ENCODE results near the gene KCNK3. TPM values are rescaled to one million over a fixed set of nuclear protein-coding genes. Genes with fewer than 3 reads are reported as not detected.

KCNK3 gene
- total and polyA plus RNA-seq, 7 experiments from 2014 or later: not detected

GRCh38 chr2:26675651-26676255 is 16.8 kb upstream of the KCNK3 start:
- Mint-ChIP-seq H3K4me3 (no peak overlapping the region), H3K27me3 (peaks cover 6 to 21% (median 11%) of the 10 kb centered on the region in 5 donors), H3K9me3 (peaks cover 0 to 11% (median 0%) of the 10 kb centered on the region in 11 donors), H3K27ac (no peak overlapping the region), H3K36me3 (peaks cover 0 to 4% (median 0%) of the 10 kb centered on the region in 5 donors), H3K4me1 (no peaks in the 10 kb centered on the region)
- ATAC-seq (no peak), DNase-seq (no peak)
- POLR2A ChIA-PET: no interaction called here
- Histone ChIP-seq H3K36me3 (ENCODE audit: control insufficient read depth in 2 of 3, insufficient read depth in 3 of 3, low read length in 3 of 3) (no peaks in the 10 kb centered on the region), H3K4me1 (ENCODE audit: control insufficient read depth in 2 of 2, insufficient read depth in 2 of 2, low read length in 2 of 2) (no peaks in the 10 kb centered on the region), H3K27me3 (ENCODE audit: control insufficient read depth in 2 of 2, insufficient read depth in 2 of 2, low read length in 2 of 2) (no peaks in the 10 kb centered on the region), H3K9me3 (ENCODE audit: control insufficient read depth in 2 of 3, low read length in 3 of 3) (no peaks in the 10 kb centered on the region), H3K27ac (ENCODE audit: low read depth, low read length) (no peak overlapping the region), H3K4me3 (ENCODE audit: low read length) (no peak overlapping the region)
- CTCF ChIA-PET: no interaction called here
- intact Hi-C loops (cut with micrococcal nuclease): no loop called here

- DNase-seq: no peak
- H3K27me3 ChIP-seq (ENCODE audit: control insufficient read depth in 2 of 2, insufficient read depth in 2 of 2, low read length in 2 of 2): no peaks in the 10 kb centered on the region
- POLR2A ChIA-PET: no interaction called here
- H3K27ac ChIP-seq (ENCODE audit: low read depth, low read length): no peak overlapping the region
- H3K9me3 ChIP-seq (ENCODE audit: control insufficient read depth in 2 of 3, low read length in 3 of 3): no peaks in the 10 kb centered on the region
- CTCF ChIA-PET: no interaction called here
- H3K36me3 ChIP-seq (ENCODE audit: control insufficient read depth in 2 of 3, insufficient read depth in 3 of 3, low read length in 3 of 3): no peaks in the 10 kb centered on the region
- Mint-ChIP-seq H3K36me3 (peaks cover 0 to 4% (median 0%) of the 10 kb centered on the region in 5 donors), H3K4me1 (no peaks in the 10 kb centered on the region), H3K27ac (no peak overlapping the region), H3K4me3 (no peak overlapping the region), H3K27me3 (peaks cover 6 to 20% (median 17%) of the 10 kb centered on the region in 5 donors), H3K9me3 (peaks cover 0 to 11% (median 0%) of the 10 kb centered on the region in 11 donors)
- ATAC-seq: no peak
- no peak overlapping the region for H3K4me3 ChIP-seq (ENCODE audit: low read length)
- intact Hi-C loops (cut with micrococcal nuclease): no loop called here
- no peaks in the 10 kb centered on the region for H3K4me1 ChIP-seq (ENCODE audit: control insufficient read depth in 2 of 2, insufficient read depth in 2 of 2, low read length in 2 of 2)
Measured at GRCh38 chr2:26678035-26678434, 14.5 kb upstream of the KCNK3 start.

GRCh38 chr2:26679867-26680266 is 12.7 kb upstream of the KCNK3 start:
- Histone ChIP-seq H3K4me3 (ENCODE audit: low read length) (no peak overlapping the region), H3K27ac (ENCODE audit: low read depth, low read length) (no peak overlapping the region), H3K4me1 (ENCODE audit: control insufficient read depth in 2 of 2, insufficient read depth in 2 of 2, low read length in 2 of 2) (no peaks in the 10 kb centered on the region), H3K9me3 (ENCODE audit: control insufficient read depth in 2 of 3, low read length in 3 of 3) (no peaks in the 10 kb centered on the region), H3K27me3 (ENCODE audit: control insufficient read depth in 2 of 2, insufficient read depth in 2 of 2, low read length in 2 of 2) (no peaks in the 10 kb centered on the region), H3K36me3 (ENCODE audit: control insufficient read depth in 2 of 3, insufficient read depth in 3 of 3, low read length in 3 of 3) (no peaks in the 10 kb centered on the region)
- Mint-ChIP-seq H3K36me3 (peaks cover 0 to 4% (median 0%) of the 10 kb centered on the region in 5 donors), H3K27ac (no peak overlapping the region), H3K27me3 (peaks cover 6 to 21% (median 17%) of the 10 kb centered on the region in 5 donors), H3K4me3 (no peak overlapping the region), H3K9me3 (peaks cover 0 to 11% (median 0%) of the 10 kb centered on the region in 11 donors), H3K4me1 (no peaks in the 10 kb centered on the region)
- ChIA-PET CTCF (interaction anchor here (1.2 kb wide), 1 partner anchor 8 kb away, joined by 3 read pairs; no protein-coding TSS in a partner anchor), POLR2A (no interaction called here)
- intact Hi-C loops (cut with micrococcal nuclease): no loop called here
- DNase-seq (no peak), ATAC-seq (no peak)

DNA sequence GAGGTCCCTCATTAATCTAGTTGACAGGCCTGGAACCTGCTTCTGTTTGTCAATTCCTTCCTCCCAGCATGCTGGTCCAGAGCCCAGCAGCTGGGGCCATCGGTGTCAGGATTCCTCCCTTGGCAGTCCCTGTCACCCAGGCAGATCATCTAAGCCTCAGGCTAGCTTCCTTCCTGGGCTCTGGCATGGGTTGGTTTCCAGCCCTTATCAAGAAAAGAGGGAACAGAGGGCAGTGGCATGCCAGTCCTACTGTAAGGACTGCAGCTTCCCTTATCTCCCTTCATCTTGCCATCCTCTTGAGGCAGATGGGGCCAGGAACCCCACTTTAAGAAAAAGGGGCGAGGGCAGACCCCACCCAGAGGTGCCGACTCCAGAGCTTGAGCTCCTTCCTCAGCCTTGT is 10.9 kb upstream of the KCNK3 start:
- Histone ChIP-seq H3K4me1 (ENCODE audit: control insufficient read depth in 2 of 2, insufficient read depth in 2 of 2, low read length in 2 of 2) (no peaks in the 10 kb centered on the region), H3K9me3 (ENCODE audit: control insufficient read depth in 2 of 3, low read length in 3 of 3) (no peaks in the 10 kb centered on the region), H3K27ac (ENCODE audit: low read depth, low read length) (no peak overlapping the region), H3K36me3 (ENCODE audit: control insufficient read depth in 2 of 3, insufficient read depth in 3 of 3, low read length in 3 of 3) (no peaks in the 10 kb centered on the region), H3K4me3 (ENCODE audit: low read length) (no peak overlapping the region), H3K27me3 (ENCODE audit: control insufficient read depth in 2 of 2, insufficient read depth in 2 of 2, low read length in 2 of 2) (no peaks in the 10 kb centered on the region)
- Mint-ChIP-seq H3K4me1 (peaks cover 0 to 8% (median 0%) of the 10 kb centered on the region in 7 donors), H3K9me3 (peaks cover 0 to 11% (median 0%) of the 10 kb centered on the region in 11 donors), H3K36me3 (peaks cover 0 to 4% (median 0%) of the 10 kb centered on the region in 5 donors), H3K27me3 (peaks cover 18 to 32% (median 31%) of the 10 kb centered on the region in 5 donors), H3K4me3 (no peak overlapping the region), H3K27ac (no peak overlapping the region)
- intact Hi-C loops (cut with micrococcal nuclease): no loop called here
- no peak for DNase-seq
- ChIA-PET CTCF (interaction anchor here (1.0 kb wide), 1 partner anchor 71 kb away, joined by 3 read pairs; no protein-coding TSS in a partner anchor), POLR2A (no interaction called here)
- no peak for ATAC-seq

- peaks cover 23 to 37% (median 36%) of the 10 kb centered on the region in 5 donors for H3K27me3 Mint-ChIP-seq
- Histone ChIP-seq H3K36me3 (ENCODE audit: control insufficient read depth in 2 of 3, insufficient read depth in 3 of 3, low read length in 3 of 3) (no peaks in the 10 kb centered on the region), H3K27ac (ENCODE audit: low read depth, low read length) (no peak overlapping the region), H3K4me1 (ENCODE audit: control insufficient read depth in 2 of 2, insufficient read depth in 2 of 2, low read length in 2 of 2) (no peaks in the 10 kb centered on the region), H3K4me3 (ENCODE audit: low read length) (no peak overlapping the region), H3K27me3 (ENCODE audit: control insufficient read depth in 2 of 2, insufficient read depth in 2 of 2, low read length in 2 of 2) (no peaks in the 10 kb centered on the region), H3K9me3 (ENCODE audit: control insufficient read depth in 2 of 3, low read length in 3 of 3) (no peaks in the 10 kb centered on the region)
- DNase-seq (no peak), ATAC-seq (no peak)
- H3K36me3 Mint-ChIP-seq: peaks cover 0 to 4% (median 0%) of the 10 kb centered on the region in 5 donors
- no peak overlapping the region for H3K27ac Mint-ChIP-seq
- intact Hi-C loops (cut with micrococcal nuclease): no loop called here
- H3K9me3 Mint-ChIP-seq: peaks cover 0 to 11% (median 0%) of the 10 kb centered on the region in 11 donors
- CTCF ChIA-PET: interaction anchor here (1.0 kb wide), 1 partner anchor 72 kb away, joined by 3 read pairs; no protein-coding TSS in a partner anchor
- no peak overlapping the region for H3K4me3 Mint-ChIP-seq
- peaks cover 0 to 8% (median 0%) of the 10 kb centered on the region in 7 donors for H3K4me1 Mint-ChIP-seq
- POLR2A ChIA-PET: no interaction called here
Measured at GRCh38 chr2:26682155-26682554, 10.4 kb upstream of the KCNK3 start.

DNA sequence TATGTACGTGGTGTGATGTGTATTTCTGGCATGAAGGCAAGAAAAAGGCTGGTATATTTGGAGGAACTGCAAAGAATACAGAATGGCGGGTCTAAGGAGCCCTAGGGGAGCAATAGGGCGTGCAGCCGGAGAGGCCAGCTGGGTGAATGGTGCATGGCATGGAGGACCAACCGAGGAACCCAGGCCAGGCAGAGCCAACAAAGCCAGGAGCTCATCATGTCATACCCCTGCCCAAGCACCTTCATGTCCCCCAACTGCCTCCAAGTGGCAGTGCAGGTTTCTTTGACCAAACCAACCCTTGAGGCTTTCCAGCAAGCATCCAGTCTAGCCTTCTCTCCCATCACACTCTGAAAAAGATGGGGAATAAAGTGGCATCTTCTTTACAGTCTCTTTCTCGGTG is 8.9 kb upstream of the KCNK3 start:
- POLR2A ChIA-PET: no interaction called here
- no peaks in the 10 kb centered on the region for H3K4me1 ChIP-seq (ENCODE audit: control insufficient read depth in 2 of 2, insufficient read depth in 2 of 2, low read length in 2 of 2)
- intact Hi-C loops (cut with micrococcal nuclease): no loop called here

GRCh38 chr2:26685341-26685740 is 7.2 kb upstream of the KCNK3 start:
- Mint-ChIP-seq H3K27me3 (peaks cover 38 to 58% (median 54%) of the 10 kb centered on the region in 5 donors), H3K4me1 (peaks cover 0 to 8% (median 0%) of the 10 kb centered on the region in 7 donors), H3K36me3 (no peaks in the 10 kb centered on the region), H3K9me3 (peaks cover 0 to 5% (median 0%) of the 10 kb centered on the region in 11 donors), H3K27ac (no peak overlapping the region), H3K4me3 (no peak overlapping the region)
- intact Hi-C loops (cut with micrococcal nuclease): no loop called here
- no peaks in the 10 kb centered on the region for H3K27me3 ChIP-seq (ENCODE audit: control insufficient read depth in 2 of 2, insufficient read depth in 2 of 2, low read length in 2 of 2)
- no peak overlapping the region for H3K27ac ChIP-seq (ENCODE audit: low read depth, low read length)
- H3K9me3 ChIP-seq (ENCODE audit: control insufficient read depth in 2 of 3, low read length in 3 of 3): no peaks in the 10 kb centered on the region
- ChIA-PET CTCF (no interaction called here), POLR2A (no interaction called here)
- DNase-seq (no peak), ATAC-seq (no peak)
- no peak overlapping the region for H3K4me3 ChIP-seq (ENCODE audit: low read length)
- H3K4me1 ChIP-seq (ENCODE audit: control insufficient read depth in 2 of 2, insufficient read depth in 2 of 2, low read length in 2 of 2): no peaks in the 10 kb centered on the region
- no peaks in the 10 kb centered on the region for H3K36me3 ChIP-seq (ENCODE audit: control insufficient read depth in 2 of 3, insufficient read depth in 3 of 3, low read length in 3 of 3)

More for the DNA sequence above, 8.9 kb upstream of the KCNK3 start:
- Histone ChIP-seq H3K36me3 (ENCODE audit: control insufficient read depth in 2 of 3, insufficient read depth in 3 of 3, low read length in 3 of 3) (no peaks in the 10 kb centered on the region), H3K27ac (ENCODE audit: low read depth, low read length) (no peak overlapping the region), H3K9me3 (ENCODE audit: control insufficient read depth in 2 of 3, low read length in 3 of 3) (no peaks in the 10 kb centered on the region), H3K27me3 (ENCODE audit: control insufficient read depth in 2 of 2, insufficient read depth in 2 of 2, low read length in 2 of 2) (no peaks in the 10 kb centered on the region), H3K4me3 (ENCODE audit: low read length) (no peak overlapping the region)
- Mint-ChIP-seq H3K27me3 (peaks cover 34 to 49% (median 47%) of the 10 kb centered on the region in 5 donors), H3K27ac (no peak overlapping the region), H3K4me3 (no peak overlapping the region), H3K4me1 (peaks cover 0 to 8% (median 0%) of the 10 kb centered on the region in 7 donors), H3K36me3 (peaks cover 0 to 4% (median 0%) of the 10 kb centered on the region in 5 donors), H3K9me3 (peaks cover 0 to 1% (median 0%) of the 10 kb centered on the region in 11 donors)
- DNase-seq: no peak
- ATAC-seq: no peak
- CTCF ChIA-PET: no interaction called here
